Cardiac muscle cell (in vitro differentiated cells and primary cell): ENCODE measurements around the gene GFPT1. TPM values are rescaled to one million over a fixed set of nuclear protein-coding genes. Genes with fewer than 3 reads are reported as not detected.

ENCODE experiments used
- DNase-seq, 2 donors: peaks; one replicate each; pipeline versions ENCODE4 v3.0.0 to v3.0.0-alpha.2; 2010 to 2017; ENCODE audit warnings: low read depth in 1 of 2, low spot score in 1 of 2
- H3K27ac ChIP-seq: fragments of 200-600 bp; sonication (generic); 2 replicates; pipeline ENCODE4 v1.5.1; 2016
- H3K27me3 ChIP-seq: fragments of 200-600 bp; sonication (generic); 2 replicates; pipeline ENCODE4 v1.6.0; 2016; ENCODE audit warnings: control low read depth
- H3K36me3 ChIP-seq: fragments of 200-600 bp; sonication (generic); 2 replicates; pipeline ENCODE4 v1.5.1; 2016; ENCODE audit warnings: control low read depth
- H3K4me1 ChIP-seq: fragments of 200-600 bp; sonication (generic); 2 replicates; pipeline ENCODE4 v1.8.1; 2017; ENCODE audit warnings: low read depth, mild to moderate bottlenecking, mixed run types
- H3K4me3 ChIP-seq: fragments of 200-600 bp; sonication (generic); 2 replicates; pipeline ENCODE4 v1.5.1; 2016; ENCODE audit warnings: mild to moderate bottlenecking
- H3K9me3 ChIP-seq: fragments of 200-600 bp; sonication (generic); 2 replicates; pipeline ENCODE4 v1.5.1; 2017; ENCODE audit warnings: low read depth, mild to moderate bottlenecking, control low read depth
- polyA plus RNA-seq: library from polyadenylated mRNA; unstranded; fragments of >200 nt; fragmentation: Nextera tagmentation; extraction: Ambion mirVana; gene quantifications from 2 replicates; pipeline ENCODE4 v1.2.1, GENCODE V29; 2016
- total RNA-seq: library from RNA; depleted of rRNA; stranded (reverse); fragments of >200 nt; gene quantifications from 2 replicates; pipeline ENCODE4 v1.2.3, GENCODE V29; 2016
- TF ChIP-seq, protein P1 (sequence below): IDR thresholded peaks from 2 replicates; pipeline ENCODE4 v1.5.1; 2012; ENCODE audit warnings: low read depth, mild to moderate bottlenecking, low read length

Gene GFPT1
- 20.9 and 22.4 TPM in 2 replicates for total RNA-seq
- polyA plus RNA-seq: 31.7 and 35.1 TPM in 2 replicates

GRCh38 chr2:69386789-69387734 lies at the start of gene GFPT1:
Gene GFPT1, minus strand, starts transcription at chr2:69387227. Its CDS starts 156 bp downstream, at chr2:69387071.
- TF ChIP-seq, protein P1, sequence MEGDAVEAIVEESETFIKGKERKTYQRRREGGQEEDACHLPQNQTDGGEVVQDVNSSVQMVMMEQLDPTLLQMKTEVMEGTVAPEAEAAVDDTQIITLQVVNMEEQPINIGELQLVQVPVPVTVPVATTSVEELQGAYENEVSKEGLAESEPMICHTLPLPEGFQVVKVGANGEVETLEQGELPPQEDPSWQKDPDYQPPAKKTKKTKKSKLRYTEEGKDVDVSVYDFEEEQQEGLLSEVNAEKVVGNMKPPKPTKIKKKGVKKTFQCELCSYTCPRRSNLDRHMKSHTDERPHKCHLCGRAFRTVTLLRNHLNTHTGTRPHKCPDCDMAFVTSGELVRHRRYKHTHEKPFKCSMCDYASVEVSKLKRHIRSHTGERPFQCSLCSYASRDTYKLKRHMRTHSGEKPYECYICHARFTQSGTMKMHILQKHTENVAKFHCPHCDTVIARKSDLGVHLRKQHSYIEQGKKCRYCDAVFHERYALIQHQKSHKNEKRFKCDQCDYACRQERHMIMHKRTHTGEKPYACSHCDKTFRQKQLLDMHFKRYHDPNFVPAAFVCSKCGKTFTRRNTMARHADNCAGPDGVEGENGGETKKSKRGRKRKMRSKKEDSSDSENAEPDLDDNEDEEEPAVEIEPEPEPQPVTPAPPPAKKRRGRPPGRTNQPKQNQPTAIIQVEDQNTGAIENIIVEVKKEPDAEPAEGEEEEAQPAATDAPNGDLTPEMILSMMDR: no peak
- no peaks in the 10 kb centered on the region for H3K27me3 ChIP-seq
- H3K4me1 ChIP-seq: peaks cover 9% of the 10 kb centered on the region
- no peaks in the 10 kb centered on the region for H3K9me3 ChIP-seq
- DNase-seq: peak; percentile 96 to 97
- peak within 1 kb of the TSS; percentile 83 for H3K27ac ChIP-seq
- H3K4me3 ChIP-seq: peak within 1 kb of the TSS; percentile 86
- no peaks in the 10 kb centered on the region for H3K36me3 ChIP-seq

DNA sequence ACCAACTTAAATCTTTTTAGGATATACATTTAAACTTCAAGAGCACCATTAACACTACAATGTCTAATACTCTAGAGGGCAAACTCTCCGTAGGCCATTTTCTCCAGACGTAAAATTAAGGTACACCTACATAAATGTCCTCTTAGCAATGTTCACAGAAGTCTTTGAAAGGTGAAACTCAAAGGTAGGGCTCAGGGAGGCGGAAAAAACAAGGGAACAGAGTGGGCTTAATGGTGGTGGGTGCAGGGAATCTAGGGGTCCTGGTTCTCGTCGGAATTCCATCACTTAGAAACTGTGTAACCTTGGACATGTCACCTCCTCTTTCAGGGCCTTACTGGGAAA lies 49.5 kb upstream of the GFPT1 start:
- H3K27ac ChIP-seq: peak overlapping the region; percentile 85
- TF ChIP-seq, protein P1: no peak
- peaks cover 2% of the 10 kb centered on the region for H3K36me3 ChIP-seq
- H3K27me3 ChIP-seq: no peaks in the 10 kb centered on the region
- peaks cover 5% of the 10 kb centered on the region for H3K4me1 ChIP-seq
- DNase-seq: no peak
- H3K9me3 ChIP-seq: no peaks in the 10 kb centered on the region
- peak overlapping the region; percentile 53 for H3K4me3 ChIP-seq

DNA sequence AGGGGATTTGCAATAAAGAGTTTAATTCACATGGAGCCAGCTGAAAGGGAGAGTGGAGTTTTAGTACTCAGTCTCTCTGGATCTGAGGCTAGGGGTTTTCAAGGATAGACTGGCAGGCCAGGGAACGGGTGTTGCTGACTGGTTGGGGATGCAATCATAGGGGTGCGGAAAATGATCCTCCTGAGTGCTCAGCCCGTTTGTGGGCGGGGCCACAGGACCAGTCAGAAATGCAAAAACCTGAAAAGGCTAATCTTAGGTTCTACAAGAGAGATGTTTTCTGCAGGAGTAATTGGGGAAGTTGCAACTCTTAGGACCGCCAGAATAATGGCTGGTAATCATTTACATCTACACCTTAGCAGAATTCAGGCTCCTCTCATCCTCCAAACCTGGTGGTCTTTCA lies 47.7 kb upstream of the GFPT1 start:
- DNase-seq: no peak
- peaks cover 16% of the 10 kb centered on the region for H3K36me3 ChIP-seq

DNA sequence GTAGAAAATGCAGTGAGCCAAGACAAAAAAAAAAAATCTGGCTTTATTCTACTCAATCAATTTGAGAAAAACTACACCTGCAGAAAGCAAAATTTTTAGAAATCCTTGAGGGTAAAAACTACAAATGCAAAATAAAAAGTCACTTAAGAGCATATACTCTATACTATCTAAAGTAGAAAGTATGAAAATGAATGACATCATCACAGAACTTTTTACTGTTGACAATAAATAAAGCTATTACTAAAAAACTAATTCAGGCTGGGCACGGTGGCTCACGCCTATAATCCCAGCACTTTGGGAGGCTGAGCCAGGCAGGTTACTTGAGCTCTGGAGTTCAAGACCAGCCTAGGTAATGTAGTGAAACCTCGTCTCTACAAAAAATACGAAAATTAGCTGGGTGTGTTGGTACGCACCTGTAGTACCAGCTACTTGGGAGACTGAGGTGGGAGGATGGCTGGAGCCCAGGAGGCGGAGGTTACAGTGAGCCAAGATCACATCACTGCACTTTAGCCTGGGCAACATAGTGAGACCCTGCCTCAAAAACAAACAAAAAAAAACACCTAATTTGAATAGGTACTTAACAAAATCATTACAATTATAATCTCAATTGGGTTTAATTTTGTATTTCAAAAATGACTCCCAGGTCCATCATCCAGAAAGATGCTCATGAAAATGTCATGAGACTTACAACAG lies 42.6 kb upstream of the GFPT1 start:
- DNase-seq: no peak
- no peak overlapping the region for H3K4me3 ChIP-seq
- TF ChIP-seq, protein P1: no peak
- no peaks in the 10 kb centered on the region for H3K27me3 ChIP-seq
- no peak overlapping the region for H3K27ac ChIP-seq
- H3K9me3 ChIP-seq: no peaks in the 10 kb centered on the region
- H3K4me1 ChIP-seq: no peaks in the 10 kb centered on the region
- H3K36me3 ChIP-seq: peaks cover 37% of the 10 kb centered on the region

More for the DNA sequence above, 47.7 kb upstream of the GFPT1 start:
- Histone ChIP-seq H3K4me3 (no peak overlapping the region), H3K27ac (no peak overlapping the region), H3K4me1 (peaks cover 5% of the 10 kb centered on the region), H3K27me3 (no peaks in the 10 kb centered on the region), H3K9me3 (no peaks in the 10 kb centered on the region)
- TF ChIP-seq, protein P1: no peak

- Histone ChIP-seq H3K4me1 (no peaks in the 10 kb centered on the region), H3K27ac (no peak overlapping the region), H3K27me3 (no peaks in the 10 kb centered on the region), H3K4me3 (no peak overlapping the region), H3K36me3 (peaks cover 37% of the 10 kb centered on the region), H3K9me3 (no peaks in the 10 kb centered on the region)
- TF ChIP-seq, protein P1: no peak
- DNase-seq: no peak
Measured at GRCh38 chr2:69428981-69429380, 42.0 kb upstream of the GFPT1 start.
